Activated T-cell treated with anti-CD3 and anti-CD28 coated beads, Interleukin-2, amount 50 U/mL, for 1 hour (primary cell): ENCODE measurements around the gene MPI.
"Not testable (repeated sequence)": the region's sequence is repeated elsewhere in the genome, so short reads cannot be mapped to it uniquely, and the experiment has no call there.

Experiments
- DNase-seq: peaks from one replicate; pipeline ENCODE4 v3.0.0-alpha.2; 2020

MPI gene

DNA sequence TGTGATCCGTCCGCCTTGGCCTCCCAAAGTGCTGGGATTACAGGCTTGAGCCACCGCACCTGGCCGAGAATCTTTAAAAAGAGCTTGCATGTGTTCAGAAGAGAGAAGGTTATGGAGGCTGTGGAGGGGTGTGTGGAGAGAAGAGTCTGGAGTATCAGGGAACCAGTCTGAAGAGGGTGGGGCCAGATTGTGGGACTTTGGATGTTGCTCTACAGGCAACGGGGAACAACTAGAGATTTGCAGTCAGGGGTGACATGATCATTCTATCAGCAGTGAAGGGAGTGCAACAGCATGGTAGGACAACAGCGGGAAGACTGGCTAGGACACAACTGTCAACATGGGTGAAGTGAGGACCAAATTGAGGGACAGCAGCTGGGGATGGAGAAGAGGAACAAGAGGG is 25.5 kb upstream of the MPI start:
- DNase-seq = no peak

DNA sequence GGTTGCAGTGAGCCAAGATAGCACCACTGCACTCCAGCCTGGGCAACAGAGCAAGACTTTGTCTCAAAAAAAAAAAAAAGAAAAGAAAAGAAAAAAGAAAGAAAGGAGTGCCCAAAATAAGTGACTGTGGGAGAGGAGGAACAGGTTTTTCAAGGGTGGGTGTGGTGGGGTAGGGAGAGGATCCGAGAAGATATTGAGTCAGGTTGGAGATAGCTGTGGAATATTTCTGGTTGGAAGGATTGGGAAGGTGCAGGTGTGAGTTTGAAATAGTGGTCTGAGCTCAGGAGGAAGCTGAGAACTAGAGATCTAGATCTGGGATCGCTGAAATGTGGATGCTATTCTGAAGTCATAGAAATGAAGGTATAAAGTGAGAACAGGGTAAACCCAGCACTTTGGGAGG is 24.5 kb upstream of the MPI start:
- DNase-seq = no peak

DNA sequence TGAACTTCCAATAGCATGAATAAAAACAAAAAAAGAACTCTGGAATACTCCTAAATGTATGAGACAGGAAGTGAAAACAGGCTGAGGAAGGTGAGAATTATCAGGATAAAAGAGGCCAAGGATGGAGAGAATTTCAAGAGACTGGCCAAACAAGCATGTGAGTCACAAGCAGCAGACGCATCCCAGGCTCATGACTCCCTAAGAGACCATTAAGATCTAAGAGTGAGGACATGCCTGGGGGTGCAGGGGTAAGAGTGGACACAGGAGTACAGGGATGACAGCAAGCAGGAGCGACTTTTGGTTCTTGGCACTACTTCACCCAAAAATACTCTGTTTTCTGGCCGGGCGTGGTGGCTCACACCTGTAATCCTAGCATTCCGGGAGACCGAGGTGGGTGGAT is 23.8 kb upstream of the MPI start:
- DNase-seq = no peak

DNA sequence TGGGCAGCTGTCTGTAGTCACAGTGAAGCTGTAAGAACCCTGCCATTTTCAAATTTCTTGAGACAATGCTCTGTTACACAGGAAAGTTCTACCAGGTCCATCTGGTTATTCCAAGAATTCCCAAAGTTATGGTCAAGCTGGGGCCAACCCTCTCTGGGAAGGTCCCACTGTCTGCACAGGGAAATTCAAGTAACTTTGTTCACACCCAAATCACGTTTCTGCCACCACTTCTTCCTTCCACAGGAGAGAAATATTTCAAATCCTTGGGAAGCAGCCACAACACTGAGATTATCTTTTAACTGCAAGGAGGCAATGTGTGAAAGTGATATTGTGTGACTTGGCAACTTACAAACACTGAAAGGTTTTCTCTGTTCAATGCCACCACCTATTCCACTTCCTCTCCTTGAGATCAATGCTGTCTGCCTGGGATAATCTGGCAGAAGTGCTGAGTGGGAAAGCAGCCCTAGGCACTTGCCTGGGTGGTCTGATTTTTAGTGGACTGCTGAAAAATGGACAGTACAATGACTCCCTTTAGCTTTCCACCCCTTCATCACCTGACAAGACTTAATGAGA is 22.3 kb upstream of the MPI start:
- no peak for DNase-seq

DNA sequence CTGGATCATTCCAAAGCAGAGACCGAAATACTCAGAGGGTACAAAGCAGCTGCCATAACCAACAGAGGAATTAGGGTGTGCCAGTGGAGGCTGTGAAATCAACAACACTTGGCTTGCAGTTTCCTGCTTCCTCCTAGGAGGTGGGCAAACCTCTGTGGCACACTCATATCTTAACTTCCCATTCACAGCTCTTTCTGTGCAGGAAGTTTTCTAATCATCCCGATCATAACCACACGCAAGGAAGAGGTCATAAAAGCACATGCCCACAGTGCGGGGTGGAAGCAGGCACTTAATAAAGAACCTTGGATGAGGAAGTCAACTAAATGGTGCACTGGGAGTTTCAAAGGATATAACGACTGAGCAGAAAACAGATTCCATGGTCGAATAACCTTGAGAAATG is 21.8 kb upstream of the MPI start:
- DNase-seq = no peak

DNA sequence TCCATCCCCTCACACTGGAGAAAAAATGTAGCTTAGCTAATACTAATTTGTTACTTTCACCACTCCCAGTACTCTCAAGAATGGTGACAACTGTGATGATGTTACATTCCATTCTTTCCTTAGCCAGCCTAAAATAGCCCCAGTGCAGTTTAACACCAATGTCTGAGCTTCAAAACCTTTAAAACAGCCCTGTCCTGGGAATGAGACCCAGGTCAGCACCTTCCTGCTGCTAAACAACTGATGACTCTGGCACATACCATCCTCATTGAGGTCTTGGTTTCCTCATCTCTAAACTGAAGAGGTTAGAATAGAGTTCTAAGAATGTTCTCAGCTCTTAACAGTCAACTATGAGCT is 20.5 kb upstream of the MPI start:
- DNase-seq = no peak

DNA sequence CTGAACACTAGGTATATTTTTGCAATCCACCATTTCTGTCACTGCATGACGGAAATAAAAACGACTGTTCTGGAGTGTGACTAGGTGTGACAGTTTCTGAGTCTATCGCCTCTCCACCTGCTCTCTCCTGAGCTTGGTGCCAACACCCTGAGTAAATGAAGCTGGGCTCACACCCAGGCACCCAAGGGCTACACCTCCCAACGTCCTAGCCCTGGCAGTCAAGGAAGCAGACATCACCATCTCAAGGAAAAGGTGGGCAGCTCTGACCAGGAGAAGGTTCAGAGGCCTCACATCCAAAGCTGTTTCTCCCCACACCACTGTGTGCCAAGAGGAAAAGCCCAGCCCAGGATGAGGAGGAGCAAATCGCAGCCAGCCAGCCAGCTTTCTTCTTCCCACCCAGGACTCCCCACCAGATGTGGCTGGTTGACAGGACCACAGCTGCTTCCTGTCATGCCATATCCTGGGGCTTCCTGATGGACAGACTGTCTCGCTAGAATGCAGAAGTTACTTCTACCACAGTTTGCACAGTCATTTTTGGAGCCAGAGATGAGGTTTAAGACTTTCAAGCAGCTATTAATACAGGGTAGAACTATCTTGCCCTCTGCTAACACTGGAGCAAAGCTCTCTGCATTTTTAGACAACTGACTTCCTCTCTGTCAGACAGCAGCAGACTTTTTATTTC is 20.0 kb upstream of the MPI start:
- no peak for DNase-seq

DNA sequence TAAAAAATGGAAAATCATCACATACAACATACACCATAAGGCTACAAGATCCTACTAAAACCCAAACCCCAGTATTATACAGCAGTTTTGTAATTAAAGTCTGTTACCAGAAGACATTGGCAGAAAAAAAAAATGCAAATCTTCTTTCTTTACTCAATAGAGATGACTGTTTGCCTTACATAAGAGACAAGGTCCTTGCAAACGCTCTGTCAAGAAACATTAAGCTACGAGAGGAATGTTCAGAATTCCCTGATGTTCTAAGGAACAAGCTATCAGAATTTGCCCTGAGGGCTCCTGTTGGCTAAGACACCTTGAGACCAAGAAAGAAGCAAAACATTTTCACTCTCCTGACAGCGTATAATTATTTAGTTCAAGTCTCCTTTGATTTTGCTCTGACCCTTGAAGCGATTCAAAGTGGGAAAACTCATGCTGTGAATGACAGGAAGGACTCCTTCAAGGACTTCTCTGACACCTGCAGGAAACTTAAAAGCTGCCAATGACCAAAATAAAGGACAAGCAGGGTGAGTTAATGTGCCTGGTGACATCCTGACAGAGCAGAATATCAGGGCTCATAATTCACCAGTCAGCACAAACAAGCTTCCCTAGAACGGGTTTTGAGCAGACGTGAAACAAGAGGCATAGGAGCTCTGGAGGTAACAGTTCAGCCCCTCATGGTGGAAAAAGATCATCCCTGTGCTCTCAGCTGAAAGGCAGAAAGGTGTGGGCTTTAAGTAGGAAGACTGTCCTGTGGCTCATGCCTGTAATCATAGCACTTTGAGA is 19.2 kb upstream of the MPI start:
- no peak for DNase-seq

DNA sequence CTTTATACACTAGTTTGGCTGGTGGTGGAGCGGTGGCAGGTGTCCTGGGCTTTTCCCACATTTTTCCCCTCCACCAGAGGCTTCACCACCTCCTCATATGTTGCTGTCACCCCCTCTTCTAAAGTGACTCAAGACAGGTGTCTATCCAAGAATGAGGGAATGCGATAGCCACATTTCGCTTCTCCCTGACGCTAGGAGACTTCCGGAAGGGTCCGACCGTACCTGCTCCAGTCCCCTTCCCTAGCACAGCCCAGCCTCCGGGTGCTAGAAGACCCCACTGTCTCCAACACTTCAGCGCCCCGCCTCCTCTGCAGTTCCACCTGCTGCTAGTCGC is 17.2 kb upstream of the MPI start:
- no peak for DNase-seq

DNA sequence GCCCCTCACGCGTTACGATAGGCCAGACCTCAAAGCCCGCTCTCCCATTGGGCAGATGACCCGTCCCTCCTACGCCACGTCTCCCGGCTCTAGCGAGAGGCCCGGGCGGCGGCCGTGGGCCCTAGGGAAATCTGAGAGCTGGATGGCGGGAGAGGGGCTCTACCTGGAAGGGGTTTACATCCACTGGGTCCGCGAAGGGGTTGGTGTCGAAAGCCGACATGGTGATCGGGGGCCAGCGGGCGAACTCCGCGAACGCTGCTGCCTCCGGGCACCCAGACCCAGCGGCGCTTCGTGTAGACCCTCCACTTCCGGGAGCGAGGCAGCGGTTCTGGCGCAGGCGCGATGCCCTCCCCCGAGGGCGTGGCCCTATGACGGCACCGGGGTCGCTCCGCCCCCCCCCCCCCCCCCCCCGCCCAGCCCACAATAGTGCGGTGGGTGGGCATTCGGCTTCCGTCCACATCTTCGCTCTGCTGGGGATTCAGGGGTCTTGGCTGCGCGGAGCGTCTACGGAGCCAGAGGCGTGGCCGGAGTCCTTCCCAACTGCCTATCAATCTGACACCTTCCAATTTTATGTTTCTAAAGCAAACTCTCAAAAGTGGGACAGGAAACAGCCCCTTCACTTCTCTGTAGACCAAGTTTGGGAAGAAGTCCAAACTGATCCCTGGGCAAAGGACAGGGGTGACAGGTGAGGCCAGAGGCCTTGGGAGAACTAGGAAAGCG is 16.6 kb upstream of the MPI start, which contains the start of gene SCAMP2:
Gene SCAMP2, minus strand, starts transcription at position 330 of the 720 bp plus-strand sequence. Its CDS starts 110 bp downstream, at position 220.
- DNase-seq = peak; percentile 90

DNA sequence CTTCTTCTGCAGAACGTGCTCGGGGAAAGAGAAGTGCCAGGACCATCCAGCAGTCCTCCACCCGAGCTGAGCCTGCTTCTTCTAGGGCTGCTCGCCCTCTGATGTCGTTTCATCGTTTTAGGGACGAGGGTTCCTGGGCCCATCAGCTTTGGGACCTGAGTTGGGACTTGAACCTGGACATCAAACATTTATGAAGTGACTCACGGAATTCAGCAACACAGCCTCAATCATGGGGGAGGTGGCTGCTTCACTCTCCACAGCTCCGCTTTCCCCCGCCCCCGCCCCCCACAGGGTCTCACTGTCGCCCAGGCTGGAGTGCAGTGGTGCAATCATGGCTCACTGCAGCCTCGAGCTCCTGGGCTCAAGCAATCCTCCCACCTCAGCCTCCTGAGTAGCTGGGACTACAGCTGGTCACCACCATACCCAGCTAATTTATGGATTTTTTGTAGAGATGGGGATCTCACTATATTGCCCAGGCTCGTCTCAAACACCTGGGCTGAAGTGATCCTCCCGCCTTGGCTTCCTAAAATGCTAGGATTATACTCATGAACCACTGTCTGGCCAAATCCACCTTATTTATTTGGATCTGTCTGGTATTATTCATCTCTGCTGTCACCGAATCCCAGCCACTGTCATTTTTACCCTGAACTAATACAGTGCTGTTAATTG is 16.0 kb upstream of the MPI start:
- DNase-seq = no peak

DNA sequence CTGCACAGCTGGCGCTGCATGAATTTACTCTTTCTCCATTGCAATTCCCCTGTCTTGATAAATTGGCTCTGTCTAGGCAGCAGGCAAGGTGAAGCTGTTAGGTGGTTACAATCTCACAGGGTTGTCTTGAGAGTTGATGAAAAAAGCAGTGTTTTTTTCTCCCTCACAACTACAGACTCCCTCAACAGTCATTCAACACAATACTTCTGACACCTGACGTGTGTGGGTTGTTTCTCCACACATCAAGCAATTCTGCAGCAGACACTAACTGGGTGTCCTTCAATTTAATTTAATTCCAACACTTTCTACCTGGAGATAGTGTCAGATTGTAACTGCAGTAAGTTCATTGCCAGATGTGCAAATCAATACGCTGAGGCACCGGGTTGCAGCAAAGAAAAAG is 11.6 kb upstream of the MPI start:
- DNase-seq = no peak

DNA sequence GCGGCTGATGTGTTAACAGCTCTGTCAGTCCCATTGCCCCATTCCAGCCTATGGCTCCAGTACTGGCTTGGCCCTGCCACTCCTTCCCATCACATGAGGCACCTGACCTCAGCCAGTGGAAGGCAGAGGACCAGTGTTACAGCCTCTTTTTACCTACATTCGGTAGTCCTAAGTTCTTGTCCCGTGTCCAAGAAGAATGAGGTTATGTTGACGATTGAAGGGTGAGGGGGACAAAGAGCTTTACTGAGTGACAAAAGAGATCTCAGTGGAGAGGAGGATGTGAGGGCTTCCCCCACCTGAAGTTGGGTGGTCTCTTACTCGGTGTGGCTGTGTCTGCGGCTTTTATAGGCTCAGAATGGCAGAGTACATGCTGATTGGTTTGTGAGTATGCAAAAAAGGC is 7.3 kb upstream of the MPI start:
- DNase-seq = no peak

DNA sequence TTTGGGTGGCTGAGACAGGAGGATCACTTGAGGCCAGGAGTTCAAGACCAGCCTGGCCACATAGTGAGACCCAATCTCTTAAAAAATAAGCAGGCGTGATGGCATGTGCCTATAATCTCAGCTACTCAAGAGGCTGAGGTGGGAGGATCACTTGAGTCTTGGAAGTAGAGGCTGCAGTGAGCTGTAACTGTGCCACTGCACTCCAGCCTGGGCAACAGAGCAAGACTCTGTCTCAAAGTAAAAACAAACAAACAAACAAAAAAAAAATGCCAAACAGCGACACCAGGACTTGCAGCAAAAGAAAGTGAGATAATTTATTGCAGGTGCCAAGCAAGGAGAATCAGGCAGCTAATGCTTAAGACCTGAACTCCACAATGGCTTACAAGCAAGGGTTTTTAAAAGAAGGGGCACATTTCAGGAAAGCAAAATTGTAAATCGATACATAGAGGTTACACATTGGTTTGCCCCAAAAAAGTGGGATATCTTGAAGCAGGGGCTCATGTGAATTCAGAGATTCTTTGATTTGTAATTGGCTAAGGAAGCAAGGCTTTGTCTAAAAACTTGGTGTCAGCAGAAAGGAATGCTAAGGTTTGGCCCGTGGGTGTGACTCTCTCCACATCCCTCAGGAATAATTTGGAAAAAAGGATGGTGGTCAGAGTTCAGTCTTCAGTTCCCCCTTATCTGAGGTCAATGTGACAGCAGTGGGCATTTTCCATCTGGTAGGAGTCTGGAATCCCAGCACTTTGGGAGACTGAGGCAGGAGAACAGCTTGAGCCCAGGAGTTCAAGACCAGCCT is 5.2 kb upstream of the MPI start:
- no peak for DNase-seq

DNA sequence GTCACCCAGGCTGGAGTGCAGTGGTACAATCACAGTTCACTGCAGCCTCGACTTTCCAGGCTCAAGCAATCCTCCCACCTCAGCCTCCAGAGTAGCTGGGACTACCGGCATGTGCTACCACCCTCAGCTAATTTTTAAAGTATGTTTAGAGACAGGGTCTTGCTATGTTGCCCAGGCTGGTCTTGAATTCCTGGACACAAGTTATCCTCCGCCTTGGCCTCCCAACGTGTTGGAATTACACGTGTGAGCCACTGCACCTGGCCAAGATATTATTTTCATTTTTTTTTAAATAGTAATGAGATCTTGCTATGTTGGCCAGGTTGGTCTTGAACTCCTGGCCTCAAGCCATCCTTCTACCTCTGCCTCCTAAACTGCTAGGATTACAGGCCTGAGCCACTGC is 4.4 kb upstream of the MPI start:
- no peak for DNase-seq

DNA sequence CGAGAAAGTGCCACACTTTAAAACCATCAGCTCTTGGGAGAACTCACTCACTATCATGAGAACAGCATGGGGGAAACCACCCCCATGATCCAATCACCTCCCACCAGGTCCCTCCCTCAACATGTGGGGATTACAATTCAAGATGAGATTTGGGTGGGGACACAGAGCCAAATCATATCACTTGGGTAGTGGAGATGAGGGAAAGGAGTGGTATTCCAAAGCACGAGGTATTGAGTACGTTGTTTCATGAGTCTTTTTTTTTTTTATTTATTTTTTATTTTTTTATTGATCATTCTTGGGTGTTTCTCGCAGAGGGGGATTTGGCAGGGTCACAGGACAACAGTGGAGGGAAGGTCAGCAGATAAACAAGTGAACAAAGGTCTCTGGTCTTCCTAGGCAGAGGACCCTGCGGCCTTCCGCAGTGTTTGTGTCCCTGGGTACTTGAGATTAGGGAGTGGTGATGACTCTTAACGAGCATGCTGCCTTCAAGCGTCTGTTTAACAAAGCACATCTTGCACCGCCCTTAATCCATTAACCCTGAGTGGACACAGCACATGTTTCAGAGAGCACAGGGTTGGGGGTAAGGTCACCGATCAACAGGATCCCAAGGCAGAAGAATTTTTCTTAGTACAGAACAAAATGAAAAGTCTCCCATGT is 2.2 kb upstream of the MPI start:
- DNase-seq = not testable (repeated sequence)

DNA sequence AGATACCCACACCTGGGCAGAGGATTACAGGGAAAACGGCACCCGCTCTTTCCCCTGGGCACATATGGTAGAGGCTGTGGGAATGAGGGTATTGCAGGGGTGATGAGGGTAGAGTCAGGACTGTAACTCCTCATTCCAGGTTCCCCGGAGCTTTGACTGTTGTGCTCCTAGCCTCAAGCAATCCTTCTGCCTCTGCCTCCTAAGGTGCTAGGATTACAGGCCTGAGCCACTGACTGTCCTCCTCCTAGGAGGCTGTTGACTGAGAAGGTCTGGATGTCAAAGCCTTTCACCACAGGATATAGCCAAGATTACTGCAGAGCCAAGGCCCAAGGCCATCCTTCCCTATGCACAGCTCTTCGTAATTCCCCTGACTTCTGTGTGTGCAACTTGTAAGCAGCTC is 1.1 kb upstream of the MPI start:
- no peak for DNase-seq

DNA sequence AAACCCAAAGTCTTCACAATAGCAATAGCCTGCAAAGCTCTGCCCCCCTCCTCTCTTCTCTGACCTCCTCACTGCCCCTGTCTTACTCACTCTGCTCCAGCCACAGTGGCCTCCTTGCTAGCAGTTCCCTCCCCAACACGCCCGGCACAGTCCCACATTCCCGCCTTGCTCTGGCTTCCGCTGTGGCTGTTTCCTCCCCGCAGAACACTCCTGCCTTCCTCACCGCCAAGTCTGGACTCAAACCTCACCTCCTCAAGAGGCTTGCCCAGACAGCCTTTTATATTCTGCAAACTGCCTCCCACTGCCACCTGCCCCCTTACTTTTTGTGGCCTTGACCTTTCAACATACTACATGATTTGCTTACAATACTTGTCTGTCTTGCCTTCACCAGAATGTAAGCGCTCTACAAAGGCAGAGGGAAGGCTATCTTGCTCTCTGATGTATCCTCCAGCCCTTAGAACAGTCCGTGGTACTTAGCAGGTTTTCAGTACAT is 406 bp upstream of the MPI start:
- no peak for DNase-seq

DNA sequence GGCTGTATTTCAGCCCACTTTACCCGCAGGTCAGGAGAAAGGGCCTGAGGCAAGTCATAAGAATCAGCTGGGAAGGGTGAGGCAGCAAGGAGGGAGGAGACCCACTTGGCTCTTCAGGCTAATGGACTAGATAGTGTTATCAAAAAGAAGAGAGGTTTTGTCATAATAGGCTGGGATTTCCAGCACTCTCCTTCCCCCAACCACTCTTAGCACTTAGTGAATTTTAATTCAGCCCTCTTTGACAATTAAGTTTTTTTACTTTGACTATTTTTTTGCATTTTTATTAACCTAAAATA is 771 bp downstream of the MPI start:
- no peak for DNase-seq

DNA sequence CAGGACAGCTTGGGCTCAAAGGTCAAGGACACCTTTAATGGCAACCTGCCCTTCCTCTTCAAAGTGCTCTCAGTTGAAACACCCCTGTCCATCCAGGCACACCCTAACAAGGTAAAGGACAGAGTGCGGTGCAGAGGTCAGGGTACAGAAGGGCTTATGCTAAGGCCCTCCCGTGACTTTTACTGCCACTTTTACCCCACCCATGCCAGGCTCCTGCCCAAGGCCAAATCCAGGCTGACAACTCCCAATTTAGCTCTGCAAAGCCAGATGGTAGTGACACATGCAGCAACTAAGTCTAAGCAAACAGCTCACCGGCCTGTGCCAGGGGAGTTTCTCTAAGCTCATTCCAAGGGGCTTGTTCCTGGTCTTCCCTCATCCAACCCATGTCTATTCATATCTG is 1.6 kb downstream of the MPI start:
- no peak for DNase-seq

DNA sequence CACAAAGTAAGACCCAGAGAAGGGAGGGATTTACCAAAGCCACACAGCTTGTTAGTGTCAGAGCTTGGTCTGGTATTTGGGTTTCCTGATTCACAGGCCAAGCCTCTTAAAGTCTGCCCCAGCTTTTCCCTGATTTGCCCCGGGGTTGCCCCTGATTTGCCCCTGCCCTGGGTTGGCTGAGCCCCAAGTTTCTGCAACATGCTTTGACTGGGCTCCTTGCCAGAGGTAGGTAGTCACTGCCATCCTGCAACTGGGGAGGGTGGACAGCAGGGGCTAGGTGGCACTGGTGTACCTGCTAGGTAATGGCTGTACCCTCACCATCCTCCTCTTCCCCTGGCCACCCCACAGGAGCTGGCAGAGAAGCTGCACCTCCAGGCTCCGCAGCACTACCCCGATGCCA is 2.5 kb downstream of the MPI start:
- no peak for DNase-seq

DNA sequence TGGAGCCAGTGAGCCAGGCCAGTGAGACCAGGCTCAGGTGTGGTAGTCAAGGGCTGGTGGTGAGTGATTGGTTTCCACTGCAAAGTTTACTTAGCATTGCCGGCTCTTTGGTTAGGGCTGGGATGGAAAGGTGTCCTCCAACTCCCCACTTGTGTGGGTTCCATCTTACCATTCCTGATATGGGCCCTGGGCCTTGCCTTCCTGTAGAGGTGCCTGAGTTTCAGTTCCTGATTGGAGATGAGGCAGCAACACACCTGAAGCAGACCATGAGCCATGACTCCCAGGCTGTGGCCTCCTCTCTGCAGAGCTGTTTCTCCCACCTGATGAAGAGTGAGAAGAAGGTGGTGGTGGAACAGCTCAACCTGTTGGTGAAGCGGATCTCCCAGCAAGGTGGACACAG is 3.1 kb downstream of the MPI start:
- DNase-seq = no peak
